HG02973 (cell line): Measurements from ENCODE around the gene IL25.
"Not testable (repeated sequence)": the region's sequence is repeated elsewhere in the genome, so short reads cannot be mapped to it uniquely, and the experiment has no call there.

Source experiments
- ATAC-seq: cut with Tn5 transposase; IDR thresholded peaks from one replicate; pipeline ENCODE4 v1.9.1; 2021; ENCODE audit warnings: moderate library complexity; ENCODE audit not compliant: unreplicated experiment

Gene IL25

GRCh38 chr14:23387916-23388882 is 15.6 kb downstream of the IL25 start:
- ATAC-seq = no peak

- ATAC-seq = no peak
Observed at GRCh38 chr14:23388996-23389395, 16.4 kb downstream of the IL25 start.

DNA sequence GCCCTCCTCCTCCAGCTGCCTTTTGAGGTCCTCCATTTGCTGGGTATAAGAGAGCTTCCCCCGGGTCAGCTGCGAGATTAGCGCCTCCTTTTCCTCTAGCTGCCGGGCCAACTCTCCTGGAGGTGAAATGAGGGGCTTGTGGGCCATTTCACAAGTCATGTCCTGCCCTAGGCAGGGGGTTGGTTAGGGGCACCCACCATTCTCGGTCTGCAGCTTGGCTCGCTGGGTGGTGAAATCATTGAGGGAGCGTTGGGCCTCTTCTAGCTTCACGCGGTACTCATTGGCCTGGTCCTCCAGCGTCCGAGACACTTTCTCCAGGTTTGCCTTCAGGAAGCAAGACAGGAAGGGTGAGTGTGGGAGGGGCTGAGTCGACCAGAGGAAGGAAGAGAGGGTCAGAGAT is 16.8 kb downstream of the IL25 start:
- ATAC-seq = no peak

GRCh38 chr14:23389871-23390270 is 17.3 kb downstream of the IL25 start:
- not testable (repeated sequence) for ATAC-seq

DNA sequence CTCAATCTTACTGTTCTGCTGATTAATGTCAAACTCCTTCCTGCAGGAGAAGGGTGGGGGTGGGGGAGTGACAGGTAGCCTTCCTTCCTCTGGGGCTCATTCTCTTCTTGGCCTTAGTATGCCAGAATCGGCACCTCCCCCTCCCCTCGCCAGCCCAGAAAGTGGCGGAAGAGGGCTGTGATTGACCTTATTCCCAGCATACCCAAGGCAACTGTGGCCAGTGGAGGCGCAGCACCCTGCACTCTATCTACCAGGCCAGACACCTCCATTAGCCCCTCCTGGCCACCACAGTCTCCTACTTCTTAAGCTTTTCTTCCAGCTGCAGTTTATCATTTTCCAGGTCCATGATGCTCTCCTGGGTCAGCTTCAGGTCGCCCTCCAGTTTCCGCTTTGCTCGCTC is 20.0 kb downstream of the IL25 start:
- no peak for ATAC-seq

DNA sequence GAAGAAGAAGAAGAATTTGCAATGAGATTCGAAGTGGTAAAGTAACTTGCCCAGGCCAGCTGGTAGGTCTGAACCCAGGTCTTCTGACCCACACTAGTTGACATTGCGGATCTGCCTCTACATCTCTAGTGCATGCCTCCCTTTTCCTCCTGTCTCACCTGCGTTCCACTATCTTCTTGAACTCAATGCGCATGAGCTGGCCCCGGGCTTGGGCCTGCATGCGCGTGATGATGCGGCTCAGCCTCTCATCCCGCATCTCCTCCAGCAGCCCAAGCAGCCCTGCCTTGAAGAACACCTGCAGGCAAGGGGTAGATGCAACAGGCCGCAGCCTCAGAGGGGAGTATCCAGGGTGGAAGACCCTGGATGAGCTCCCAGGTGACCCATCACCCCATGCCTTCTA is 23.5 kb downstream of the IL25 start:
- ATAC-seq = no peak

GRCh38 chr14:23396781-23397407 is 24.3 kb downstream of the IL25 start:
- ATAC-seq = no peak

GRCh38 chr14:23398348-23398747 is 25.7 kb downstream of the IL25 start:
- no peak for ATAC-seq

- no peak for ATAC-seq
Observed at GRCh38 chr14:23399136-23399535, 26.5 kb downstream of the IL25 start.

DNA sequence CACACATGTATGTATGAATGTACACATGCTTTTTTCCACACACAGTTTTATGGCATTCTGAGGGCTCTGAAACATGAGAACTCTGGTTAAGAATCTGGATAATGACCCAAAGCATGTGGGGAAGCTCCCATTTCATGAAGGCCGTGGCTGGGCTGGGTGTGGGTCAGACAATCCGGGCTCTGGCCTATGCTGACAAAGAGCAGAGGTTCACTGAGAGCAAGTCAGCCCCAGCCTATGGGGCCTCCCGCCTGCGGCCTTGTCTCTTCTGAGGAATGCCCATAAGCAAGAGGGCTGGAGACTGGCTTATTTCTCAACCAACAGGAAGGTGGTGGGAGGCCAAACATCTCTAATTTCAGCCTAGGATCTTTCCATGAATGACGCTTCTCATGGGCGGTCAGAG is 27.0 kb downstream of the IL25 start:
- no peak for ATAC-seq

DNA sequence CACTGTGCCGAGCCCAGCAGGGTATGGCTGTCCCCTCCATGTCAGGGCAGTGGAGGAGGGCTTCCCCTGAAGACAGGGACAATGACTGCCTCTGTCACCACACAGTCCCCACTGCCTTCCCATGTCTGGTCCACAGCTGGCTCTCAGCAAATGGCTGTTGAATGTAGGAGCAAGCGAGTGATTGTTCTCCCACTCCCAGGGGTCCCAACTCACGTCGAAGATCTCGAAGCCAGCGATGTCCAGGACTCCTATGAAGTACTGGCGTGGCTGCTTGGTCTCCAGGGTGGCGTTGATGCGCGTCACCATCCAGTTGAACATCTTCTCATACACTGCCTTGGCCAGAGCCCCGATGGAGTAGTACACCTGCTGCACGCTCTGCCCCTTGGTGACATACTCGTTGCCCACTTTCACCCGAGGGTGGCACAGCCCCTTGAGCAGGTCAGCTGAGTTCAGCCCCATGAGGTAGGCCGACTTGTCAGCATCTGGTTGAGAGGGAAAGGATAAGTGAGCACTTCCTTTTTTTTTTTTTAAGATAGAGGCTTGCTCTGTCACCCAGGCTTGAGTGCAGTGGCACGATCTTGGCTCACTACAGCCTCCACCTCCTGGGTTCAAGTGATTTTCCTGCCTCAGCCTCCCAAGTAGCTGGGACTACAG is 28.0 kb downstream of the IL25 start:
- not testable (repeated sequence) for ATAC-seq

DNA sequence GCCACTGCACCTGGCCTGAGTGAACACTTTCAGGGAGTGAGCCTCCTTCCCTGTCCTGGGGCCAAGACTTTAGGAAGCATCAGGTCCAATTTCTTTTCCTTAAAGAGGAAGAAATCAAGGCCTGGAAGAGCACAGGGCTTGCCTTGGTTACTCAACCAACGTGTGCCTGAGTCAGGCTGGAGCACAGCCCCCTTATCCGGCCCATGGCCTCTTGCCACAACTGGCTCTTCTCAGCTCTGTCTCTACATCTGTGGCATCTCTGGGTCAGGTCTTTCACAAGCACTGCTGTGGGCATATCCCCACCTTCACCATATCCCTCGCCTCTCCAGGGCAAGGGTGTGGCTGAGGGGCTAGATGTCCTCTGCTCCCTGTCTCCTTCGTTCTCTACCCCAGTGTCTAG is 28.7 kb downstream of the IL25 start:
- no peak for ATAC-seq

DNA sequence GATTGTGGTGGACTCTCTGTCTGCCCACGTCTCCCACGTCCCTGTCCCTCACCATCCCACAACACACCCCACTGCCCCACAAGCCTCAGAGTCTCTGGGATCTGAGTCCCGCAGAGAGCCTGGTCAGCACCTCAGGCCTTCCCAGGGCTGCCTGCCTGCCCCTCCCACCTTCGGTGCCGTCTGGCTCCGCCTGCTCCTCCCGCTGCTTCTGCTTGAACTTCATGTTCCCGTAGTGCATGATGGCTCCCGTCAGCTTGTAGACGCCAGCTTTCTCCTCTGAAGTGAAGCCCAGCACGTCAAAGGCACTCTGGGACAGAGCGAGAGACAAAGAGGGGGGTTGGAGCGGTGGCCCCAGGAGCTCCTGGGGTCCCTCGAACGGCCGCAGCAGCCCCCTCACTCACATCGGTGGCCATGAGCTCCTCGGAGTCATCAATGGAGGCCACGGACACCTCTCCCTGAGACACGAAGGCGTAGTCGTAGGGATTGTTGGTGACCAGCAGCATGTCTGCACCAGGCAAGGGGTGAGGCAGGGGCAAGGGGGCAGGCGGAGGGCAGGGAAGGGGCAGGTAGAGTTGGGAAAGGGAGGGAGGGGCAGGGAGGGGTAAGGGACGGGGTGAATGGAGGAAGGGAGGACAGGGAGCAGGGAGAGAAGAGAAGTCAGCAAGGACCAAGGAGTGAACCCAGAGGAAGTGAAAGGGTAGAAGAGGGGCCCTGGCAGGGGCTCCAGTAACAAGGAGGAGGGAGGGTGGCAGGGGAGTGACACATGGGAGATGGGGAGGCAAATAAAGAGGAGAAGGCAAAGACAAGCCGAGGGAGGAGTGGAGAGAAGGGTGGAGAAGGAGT is 29.9 kb downstream of the IL25 start:
- ATAC-seq = no peak

DNA sequence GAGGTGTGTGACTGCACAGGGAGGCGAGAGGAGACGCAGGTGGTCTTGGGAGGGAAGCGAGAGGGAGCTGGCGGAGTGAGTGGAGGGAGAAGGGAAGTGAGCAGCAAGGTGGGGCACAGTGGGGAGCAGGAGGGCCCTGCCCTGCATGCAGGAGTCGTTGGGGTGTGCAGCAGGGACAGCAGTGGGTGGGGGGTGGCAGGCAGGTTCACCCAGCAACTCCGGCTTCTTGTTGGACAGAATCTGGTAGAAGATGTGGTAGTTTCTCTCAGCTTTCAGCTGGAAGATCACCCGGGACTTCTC is 30.5 kb downstream of the IL25 start:
- no peak for ATAC-seq

GRCh38 chr14:23403908-23404307 is 31.3 kb downstream of the IL25 start:
- no peak for ATAC-seq

DNA sequence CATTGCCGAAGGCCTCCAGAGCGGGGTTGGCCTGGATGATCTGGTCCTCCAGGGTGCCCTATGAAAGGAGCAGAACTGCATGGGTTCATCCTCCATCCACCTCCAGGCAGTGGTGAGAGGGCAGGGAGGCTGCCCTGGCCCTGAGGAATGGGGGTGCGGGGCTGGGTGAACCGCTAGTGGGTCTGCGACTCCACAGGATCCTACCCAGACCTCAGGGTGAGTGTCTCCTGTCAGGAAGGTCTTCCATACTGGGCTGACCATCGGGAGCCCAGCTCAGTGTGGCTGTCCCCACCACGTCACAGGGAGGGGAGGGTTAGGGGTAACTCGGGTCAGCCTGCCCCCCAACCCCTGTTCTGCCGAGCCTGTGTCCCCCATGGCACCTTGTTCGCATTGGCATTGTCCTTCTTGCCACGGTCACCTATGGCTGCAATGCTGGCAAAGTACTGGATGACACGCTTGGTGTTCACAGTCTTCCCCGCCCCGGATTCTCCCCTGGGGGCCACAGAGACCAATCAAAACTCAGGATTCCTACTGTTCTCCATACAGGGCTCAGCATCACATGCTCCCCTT is 31.8 kb downstream of the IL25 start:
- ATAC-seq = no peak

GRCh38 chr14:23405096-23405495 is 32.5 kb downstream of the IL25 start:
- no peak for ATAC-seq

DNA sequence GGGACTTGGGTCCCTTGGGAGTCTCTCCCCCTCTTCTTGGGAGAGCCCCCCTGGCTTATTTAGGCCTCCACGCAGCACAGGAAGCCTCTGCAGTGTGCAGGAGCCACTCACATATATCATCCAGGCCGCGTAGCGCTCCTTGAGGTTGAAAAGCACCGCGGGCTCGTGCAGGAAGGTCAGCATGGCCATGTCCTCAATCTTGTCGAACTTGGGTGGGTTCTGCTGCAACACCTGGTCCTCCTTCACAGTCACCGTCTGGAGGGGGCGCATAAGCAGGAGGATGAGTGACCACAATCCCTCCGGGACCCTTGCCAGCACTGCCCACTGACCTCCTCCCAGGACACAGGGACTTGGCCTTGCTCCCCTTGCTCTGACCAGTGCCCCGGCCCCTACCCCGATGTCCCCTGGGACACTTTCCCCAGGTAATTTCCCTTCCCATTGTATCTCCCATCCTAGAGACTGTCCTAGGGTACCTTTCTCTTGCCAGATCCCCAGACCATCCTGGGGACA is 33.0 kb downstream of the IL25 start:
- ATAC-seq = no peak

DNA sequence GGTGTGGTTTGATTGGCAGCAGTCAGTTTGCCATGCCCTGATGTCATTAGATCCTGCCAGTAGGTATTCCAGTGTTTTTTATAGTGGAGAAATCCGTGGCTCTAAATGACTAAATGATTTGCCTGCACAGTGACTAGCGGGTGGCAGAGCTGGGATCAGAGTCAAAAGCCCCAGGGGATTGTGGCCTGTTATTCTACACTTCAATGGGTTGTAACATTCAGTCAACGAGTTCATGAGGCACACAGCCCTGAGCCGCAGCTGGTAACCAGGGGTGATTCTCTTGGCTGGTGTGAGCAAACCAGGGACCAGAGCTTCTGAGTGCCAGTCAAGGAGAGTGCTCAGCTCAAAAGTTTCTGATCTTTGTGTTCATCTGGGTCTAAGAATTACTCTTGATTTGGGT is 33.6 kb downstream of the IL25 start:
- ATAC-seq = no peak

- no peak for ATAC-seq
Observed at GRCh38 chr14:23406725-23407355, 34.2 kb downstream of the IL25 start.
